Measurements from ENCODE around the gene CELF2. TPM values are rescaled to one million over a fixed set of nuclear protein-coding genes. Genes with fewer than 3 reads are reported as not detected.

The CELF2 gene
- total and polyA plus RNA-seq, 2 of the 4 experiments (the other 2 are of a cell fraction): 3.5 to 6.6 TPM

DNA sequence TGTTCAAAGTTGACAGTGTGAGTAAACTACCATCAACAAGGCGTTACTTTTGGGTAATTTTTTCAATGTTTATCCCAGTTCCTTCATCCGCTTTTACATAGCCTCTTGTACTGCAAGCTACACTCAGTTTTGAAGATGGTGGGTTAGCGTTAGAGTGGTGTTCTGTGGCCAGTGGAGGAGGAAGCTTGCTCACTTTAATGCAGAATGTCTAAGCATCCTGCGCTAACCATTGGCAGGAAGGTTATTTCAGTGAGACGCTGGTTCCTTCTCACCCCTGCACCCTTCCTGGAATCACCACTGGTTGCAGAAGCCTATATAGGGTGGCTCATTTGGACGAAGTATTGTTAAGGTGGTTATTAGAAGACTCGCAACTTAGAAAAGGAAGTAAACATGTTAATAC is 159.1 kb downstream of the CELF2 start:
- no peak overlapping the region for H3K23ac ChIP-seq (ENCODE audit: low read depth, low read length)
- no peaks in the 10 kb centered on the region for H3K4me1 ChIP-seq (ENCODE audit: control insufficient read depth, insufficient read depth, low read length)
- H3K27me3 ChIP-seq (ENCODE audit: control insufficient read depth, insufficient read depth, low read length): no peaks in the 10 kb centered on the region
- TF ChIP-seq MXI1 (IDR thresholded peaks at IDR 0.05; ENCODE audit: borderline replicate concordance, low read depth, low read length): no peak
- no peak for TF ChIP-seq MAFK (IDR thresholded peaks at IDR 0.05; ENCODE audit: low read depth, low read length)
- TF ChIP-seq SMC3 (IDR thresholded peaks at IDR 0.05; ENCODE audit: low read depth, low read length): no peak
- TF ChIP-seq, protein P1, sequence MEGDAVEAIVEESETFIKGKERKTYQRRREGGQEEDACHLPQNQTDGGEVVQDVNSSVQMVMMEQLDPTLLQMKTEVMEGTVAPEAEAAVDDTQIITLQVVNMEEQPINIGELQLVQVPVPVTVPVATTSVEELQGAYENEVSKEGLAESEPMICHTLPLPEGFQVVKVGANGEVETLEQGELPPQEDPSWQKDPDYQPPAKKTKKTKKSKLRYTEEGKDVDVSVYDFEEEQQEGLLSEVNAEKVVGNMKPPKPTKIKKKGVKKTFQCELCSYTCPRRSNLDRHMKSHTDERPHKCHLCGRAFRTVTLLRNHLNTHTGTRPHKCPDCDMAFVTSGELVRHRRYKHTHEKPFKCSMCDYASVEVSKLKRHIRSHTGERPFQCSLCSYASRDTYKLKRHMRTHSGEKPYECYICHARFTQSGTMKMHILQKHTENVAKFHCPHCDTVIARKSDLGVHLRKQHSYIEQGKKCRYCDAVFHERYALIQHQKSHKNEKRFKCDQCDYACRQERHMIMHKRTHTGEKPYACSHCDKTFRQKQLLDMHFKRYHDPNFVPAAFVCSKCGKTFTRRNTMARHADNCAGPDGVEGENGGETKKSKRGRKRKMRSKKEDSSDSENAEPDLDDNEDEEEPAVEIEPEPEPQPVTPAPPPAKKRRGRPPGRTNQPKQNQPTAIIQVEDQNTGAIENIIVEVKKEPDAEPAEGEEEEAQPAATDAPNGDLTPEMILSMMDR (conservative IDR thresholded peaks at IDR 0.05; ENCODE audit: low read depth, low read length): no peak
- TF ChIP-seq MAZ (IDR thresholded peaks at IDR 0.05; ENCODE audit: borderline replicate concordance, low read depth, low read length): no peak
- no peak for TF ChIP-seq USF2 (IDR thresholded peaks at IDR 0.05; ENCODE audit: low read depth, low read length)
- TF ChIP-seq CEBPB (IDR thresholded peaks at IDR 0.05; ENCODE audit: low read depth, low read length): no peak
- no peak for TF ChIP-seq RFX5 (IDR thresholded peaks at IDR 0.05; ENCODE audit: low read depth, low read length)
- no peak for TF ChIP-seq NFE2L2 (IDR thresholded peaks at IDR 0.05; ENCODE audit: low read depth, low read length)
- no peak for TF ChIP-seq FOS (IDR thresholded peaks at IDR 0.05; ENCODE audit: low read depth, low read length)
- TF ChIP-seq CHD1 (IDR thresholded peaks at IDR 0.05; ENCODE audit: low read depth, low read length): no peak
- TF ChIP-seq BHLHE40 (IDR thresholded peaks at IDR 0.05; ENCODE audit: low read depth, low read length): no peak
- TF ChIP-seq RAD21 (IDR thresholded peaks at IDR 0.05; ENCODE audit: low read length): no peak
- TF ChIP-seq, protein P2, sequence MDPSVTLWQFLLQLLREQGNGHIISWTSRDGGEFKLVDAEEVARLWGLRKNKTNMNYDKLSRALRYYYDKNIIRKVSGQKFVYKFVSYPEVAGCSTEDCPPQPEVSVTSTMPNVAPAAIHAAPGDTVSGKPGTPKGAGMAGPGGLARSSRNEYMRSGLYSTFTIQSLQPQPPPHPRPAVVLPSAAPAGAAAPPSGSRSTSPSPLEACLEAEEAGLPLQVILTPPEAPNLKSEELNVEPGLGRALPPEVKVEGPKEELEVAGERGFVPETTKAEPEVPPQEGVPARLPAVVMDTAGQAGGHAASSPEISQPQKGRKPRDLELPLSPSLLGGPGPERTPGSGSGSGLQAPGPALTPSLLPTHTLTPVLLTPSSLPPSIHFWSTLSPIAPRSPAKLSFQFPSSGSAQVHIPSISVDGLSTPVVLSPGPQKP (IDR thresholded peaks at IDR 0.05; ENCODE audit: borderline replicate concordance, low read depth, low read length): no peak
- no peak for TF ChIP-seq RCOR1 (IDR thresholded peaks at IDR 0.05; ENCODE audit: insufficient replicate concordance, low read length)
- TF ChIP-seq POLR2A (IDR thresholded peaks at IDR 0.05; ENCODE audit: low read depth, low read length): no peak
- H3K9me1 ChIP-seq (ENCODE audit: insufficient read depth, low read length): no peaks in the 10 kb centered on the region
- H3K4me2 ChIP-seq (ENCODE audit: low read depth, low read length): no peak overlapping the region
- ChIA-PET POLR2A (ENCODE audit: unreplicated experiment) (no interaction called here), CTCF (no interaction called here)
- no TSS peak for BruUV-seq (replicated peaks)
- no peak overlapping the region for H3K14ac ChIP-seq (replicated peaks; ENCODE audit: low read depth, low read length)
- dilution Hi-C loops (cut with HindIII; ENCODE audit: low sequenced_read_pairs, unreplicated experiment): no loop called here
- DNase-seq: no peak
- no peak overlapping the region for H2BK20ac ChIP-seq (ENCODE audit: low read depth, low read length)
- H2AK5ac ChIP-seq (ENCODE audit: low read depth, low read length): no peak overlapping the region
- H3K36me3 ChIP-seq (ENCODE audit: control insufficient read depth, insufficient read depth, low read length): no peaks in the 10 kb centered on the region
- no peak overlapping the region for H3K18ac ChIP-seq (ENCODE audit: low read depth, low read length)
- no peaks in the 10 kb centered on the region for H4K20me1 ChIP-seq (ENCODE audit: insufficient read depth, low read length)
- H2BK15ac ChIP-seq (ENCODE audit: low read depth, low read length): no peak overlapping the region
- no peak overlapping the region for H4K8ac ChIP-seq (ENCODE audit: low read depth in 2 of 2, low read length in 2 of 2)
- peaks cover 2% of the 10 kb centered on the region; the same call in 1 of the 2 replicates for H3K9me3 ChIP-seq (ENCODE audit: control insufficient read depth, insufficient read depth, low read length)
- H2AK9ac ChIP-seq (replicated peaks; ENCODE audit: low read depth, low read length, poor library complexity): no peak overlapping the region
- no peak overlapping the region for H4K91ac ChIP-seq (ENCODE audit: insufficient read depth, low read depth, low read length)
- no peak overlapping the region for H2BK5ac ChIP-seq (ENCODE audit: low read depth, low read length, poor library complexity, severe bottlenecking)
- no CpG with 5 or more reads among the region's 7 CpGs for WGBS, 2 experiments (ENCODE audit: extremely low coverage in 2 of 2, insufficient read length in 1 of 2)
- no peak overlapping the region for H3K4me3 ChIP-seq (ENCODE audit: insufficient read depth, low read depth, low read length)
- no peaks in the 10 kb centered on the region for H3K79me1 ChIP-seq (ENCODE audit: low read depth in 1 of 2, low read length in 2 of 2)
- in situ Hi-C loops (cut with MboI; ENCODE audit: low sequenced_read_pairs): no loop called here
- no peak overlapping the region for H3K56ac ChIP-seq (ENCODE audit: extremely low read depth, insufficient read depth, low read length)
- ATAC-seq (ENCODE audit: low read depth): no peak
- no peak overlapping the region for H3K27ac ChIP-seq (ENCODE audit: insufficient read depth, low read length)
- no peak overlapping the region for H3K4ac ChIP-seq (ENCODE audit: low read depth, low read length)
- intact Hi-C loops (cut with micrococcal nuclease): no loop called here
- no peak overlapping the region for H2BK120ac ChIP-seq (ENCODE audit: low read depth, low read length)
- H4K5ac ChIP-seq (ENCODE audit: low read depth, low read length): no peak overlapping the region
- H3K9ac ChIP-seq (ENCODE audit: low read depth, low read length): no peak overlapping the region
- H2AFZ ChIP-seq (replicated peaks; ENCODE audit: low read length, poor library complexity): no peak overlapping the region
